HepG2 (cell line): ENCODE data around the gene RIPK3. TPM values are rescaled to one million over a fixed set of nuclear protein-coding genes. Genes with fewer than 3 reads are reported as not detected.

Source experiments
- CREB1 ChIP-seq, 2 experiments: fragments of 450-650 bp in 1 of 2; IDR thresholded peaks; 2 replicates each; pipeline ENCODE4 v1.6.1; 2016 to 2017; ENCODE audit warnings: control low read depth in 1 of 2, mild to moderate bottlenecking in 1 of 2, missing compliant biosample characterization in 1 of 2, missing genetic modification characterization in 1 of 2
- EP300 ChIP-seq, 3 experiments: sonication (generic) in 1 of 3; formaldehyde crosslinking in 1 of 3; IDR thresholded peaks; 2 replicates each; pipeline versions ENCODE4 v1.5.1 to v1.6.1; 2011 to 2020; ENCODE audit warnings: low read depth in 2 of 3, low read length in 2 of 3, borderline replicate concordance in 1 of 3, improper control_type of control experiment in 1 of 3, mild to moderate bottlenecking in 1 of 3, missing genetic modification reagents in 1 of 3, moderate library complexity in 1 of 3
- HES4 ChIP-seq: sonication (generic); formaldehyde crosslinking; IDR thresholded peaks from 2 replicates; pipeline ENCODE4 v1.9.0; 2021; ENCODE audit warnings: mild to moderate bottlenecking, missing genetic modification reagents, borderline replicate concordance
- HMG20A ChIP-seq: IDR thresholded peaks from 2 replicates; pipeline ENCODE4 v1.6.1; 2016; ENCODE audit warnings: borderline replicate concordance
- HNRNPH1 ChIP-seq: fragments of 200-400 bp; formaldehyde crosslinking; optimal IDR thresholded peaks from 2 replicates; pipeline ENCODE3; 2017; ENCODE audit warnings: mild to moderate bottlenecking, low read depth, low read length
- JARID2 ChIP-seq: sonication (generic); formaldehyde crosslinking; IDR thresholded peaks from 2 replicates; pipeline ENCODE4 v1.8.1; 2023; ENCODE audit warnings: missing genetic modification reagents, inconsistent platforms; ENCODE audit not compliant: insufficient replicate concordance
- MTF2 ChIP-seq: sonication (generic); formaldehyde crosslinking; IDR thresholded peaks from 2 replicates; pipeline ENCODE4 v1.5.0; 2020; ENCODE audit warnings: missing genetic modification reagents, borderline replicate concordance
- SALL2 ChIP-seq: sonication (generic); formaldehyde crosslinking; IDR thresholded peaks from 2 replicates; pipeline ENCODE4 v1.8.1; 2023; ENCODE audit warnings: mild to moderate bottlenecking, missing genetic modification reagents, inconsistent platforms
- SIN3A ChIP-seq: IDR thresholded peaks from 2 replicates; pipeline ENCODE4 v1.6.1; 2011; ENCODE audit warnings: low read depth, mild to moderate bottlenecking, control low read depth, low read length, borderline replicate concordance
- SRSF9 ChIP-seq: fragments of 200-400 bp; formaldehyde crosslinking; IDR thresholded peaks from 2 replicates; pipeline ENCODE4 v1.6.1; 2018; ENCODE audit warnings: borderline replicate concordance, mild to moderate bottlenecking, low read depth, low read length; ENCODE audit not compliant: insufficient read depth, poor library complexity, severe bottlenecking
- STAT5B ChIP-seq: sonication (generic); formaldehyde crosslinking; IDR thresholded peaks from 2 replicates; pipeline ENCODE4 v1.4.0; 2020; ENCODE audit warnings: missing genetic modification reagents
- SYNCRIP ChIP-seq: fragments of 200-400 bp; formaldehyde crosslinking; IDR thresholded peaks from 2 replicates; pipeline ENCODE4 v1.6.1; 2018; ENCODE audit warnings: mild to moderate bottlenecking, low read depth, low read length; ENCODE audit not compliant: insufficient read depth
- ZNF572 ChIP-seq: sonication (generic); formaldehyde crosslinking; IDR thresholded peaks from 2 replicates; pipeline ENCODE4 v1.5.1; 2020; ENCODE audit warnings: mild to moderate bottlenecking, missing genetic modification reagents
- ZNF709 ChIP-seq: sonication (generic); formaldehyde crosslinking; IDR thresholded peaks from 2 replicates; pipeline ENCODE4 v1.5.0; 2020; ENCODE audit warnings: mild to moderate bottlenecking, missing genetic modification reagents
- polyA plus RNA-seq, 8 experiments: library from polyadenylated mRNA; depleted of rRNA in 3 of 8; stranded (reverse) in 7 of 8; unstranded in 1 of 8; fragments of >200 nt; fragmentation: Illumina TruSeq in 4 of 8; extraction: Trizol in 4 of 8; gene quantifications; 2 replicates each; pipeline versions ENCODE4 v1.2.1 to v1.2.3, GENCODE V29; 2011 to 2016; ENCODE audit warnings: low read depth in 4 of 8, missing spikeins in 1 of 8, mixed read lengths in 1 of 8; ENCODE audit not compliant: insufficient read depth in 1 of 8
- total RNA-seq, 5 experiments: library from RNA; depleted of rRNA; stranded (reverse); fragments of >200 nt; fragmentation: Illumina TruSeq; extraction: Trizol; gene quantifications; 2 replicates each; pipeline ENCODE4 v1.2.3, GENCODE V29; 2016; ENCODE audit warnings: low read depth in 1 of 5
- TF ChIP-seq, protein P1 (sequence below): sonication (generic); formaldehyde crosslinking; IDR thresholded peaks from 2 replicates; pipeline ENCODE4 v1.4.0; 2020; ENCODE audit warnings: mild to moderate bottlenecking, missing genetic modification reagents
- TF ChIP-seq, protein P2 (sequence below): sonication (generic); formaldehyde crosslinking; IDR thresholded peaks from 2 replicates; pipeline ENCODE4 v1.9.0; 2021; ENCODE audit warnings: missing genetic modification reagents, borderline replicate concordance
- TF ChIP-seq, protein P3 (sequence below): sonication (generic); formaldehyde crosslinking; IDR thresholded peaks from 2 replicates; pipeline ENCODE4 v1.5.0; 2020; ENCODE audit warnings: missing genetic modification reagents, mild to moderate bottlenecking, borderline replicate concordance
- TF ChIP-seq, protein P4 (sequence below): sonication (generic); formaldehyde crosslinking; conservative IDR thresholded peaks from 2 replicates; pipeline ENCODE4 v1.4.0; 2020; ENCODE audit warnings: missing genetic modification reagents
- TF ChIP-seq, protein P5 (sequence below): sonication (generic); formaldehyde crosslinking; IDR thresholded peaks from 2 replicates; pipeline ENCODE4 v1.4.0; 2020; ENCODE audit warnings: mild to moderate bottlenecking, missing genetic modification reagents
- TF ChIP-seq, protein P6 (sequence below): sonication (generic); formaldehyde crosslinking; IDR thresholded peaks from 2 replicates; pipeline ENCODE4 v1.8.0; 2022; ENCODE audit warnings: missing genetic modification reagents, mild to moderate bottlenecking, inconsistent platforms, borderline replicate concordance

RIPK3 gene
- total and polyA plus RNA-seq, 2 of the 13 experiments (the other 11 are each of a cell fraction or from before 2014, with no cell fraction given): not detected

DNA sequence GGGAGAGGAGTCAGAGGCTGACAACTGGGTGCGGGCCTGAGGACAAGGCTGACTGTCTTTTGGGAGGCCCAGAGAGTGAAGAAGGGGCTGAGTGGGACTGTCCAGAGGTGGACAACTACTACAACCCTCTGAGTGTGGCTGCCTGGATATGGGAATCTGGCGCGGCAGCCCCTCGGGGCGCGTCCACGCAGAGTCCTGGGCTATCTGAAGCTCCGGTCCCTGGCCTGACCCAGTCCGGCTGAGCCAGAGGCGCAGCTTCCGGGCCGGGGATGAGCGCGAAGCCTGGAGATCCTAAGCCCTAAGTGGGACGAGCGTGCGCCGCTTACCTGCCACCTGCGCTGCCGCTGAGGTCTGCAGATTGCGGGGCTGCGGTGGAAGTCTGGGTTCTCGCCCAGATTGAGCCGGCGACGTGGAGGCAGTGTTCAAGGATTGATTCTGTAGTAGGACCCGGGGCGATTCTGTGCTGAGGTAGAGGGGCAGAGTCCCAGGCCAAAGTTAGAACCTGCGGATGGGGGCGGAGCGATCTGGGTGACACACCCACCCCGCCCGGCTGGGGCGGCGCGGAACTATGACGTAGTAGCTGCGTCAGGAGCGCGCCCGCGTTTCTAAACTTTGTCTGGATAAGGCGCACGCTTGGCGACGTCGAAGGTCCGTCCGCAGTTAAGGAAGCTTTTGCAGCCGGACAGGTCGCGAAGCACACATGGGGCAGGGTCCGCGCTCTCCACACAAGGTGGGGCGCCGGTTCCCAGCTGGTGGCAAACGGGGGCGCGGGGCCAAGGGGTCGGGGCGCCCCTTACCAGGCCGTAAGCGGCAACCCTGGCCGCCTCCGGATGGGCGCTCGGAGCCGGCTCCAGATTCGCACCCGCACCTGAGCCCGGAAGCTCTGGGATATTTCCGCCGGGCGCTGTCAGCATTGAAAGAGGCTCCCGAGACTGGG lies 40.3 kb downstream of the RIPK3 start, which contains the start of the genes DHRS1 and NOP9 (continued):
- TF ChIP-seq EP300 (IDR thresholded peaks at IDR 0.05; ENCODE audit: low read depth in 2 of 2, low read length in 2 of 2) (peak; percentile 63 to 81; a peak in 3 of 4 replicates), EP300 (CRISPR knock-in tag; IDR thresholded peaks at IDR 0.05; ENCODE audit: borderline replicate concordance) (peak; percentile 63; the same call in 1 of the 2 replicates), HNRNPH1 (no peak), HES4 (peak; percentile 86), SRSF9 (no peak), CREB1 (IDR thresholded peaks at IDR 0.05) (peak; percentile 100), CREB1 (CRISPR knock-in tag; IDR thresholded peaks at IDR 0.05) (no peak), JARID2 (CRISPR knock-in tag) (peak; percentile 42), ZNF572 (CRISPR knock-in tag) (peak; percentile 73), SYNCRIP (no peak), SALL2 (CRISPR knock-in tag) (peak; percentile 93), ZNF709 (CRISPR knock-in tag) (peak; percentile 28; the same call in 1 of the 2 replicates), SIN3A (peak; percentile 100), HMG20A (CRISPR knock-in tag) (no peak), MTF2 (CRISPR knock-in tag) (peak; percentile 53; the same call in 1 of the 2 replicates), STAT5B (0 out of 2 replicates have a peak, but pooled peaks have one; percentile 20)
- TF ChIP-seq, protein P1, sequence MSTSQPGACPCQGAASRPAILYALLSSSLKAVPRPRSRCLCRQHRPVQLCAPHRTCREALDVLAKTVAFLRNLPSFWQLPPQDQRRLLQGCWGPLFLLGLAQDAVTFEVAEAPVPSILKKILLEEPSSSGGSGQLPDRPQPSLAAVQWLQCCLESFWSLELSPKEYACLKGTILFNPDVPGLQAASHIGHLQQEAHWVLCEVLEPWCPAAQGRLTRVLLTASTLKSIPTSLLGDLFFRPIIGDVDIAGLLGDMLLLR: peak; percentile 88
- TF ChIP-seq, protein P2, sequence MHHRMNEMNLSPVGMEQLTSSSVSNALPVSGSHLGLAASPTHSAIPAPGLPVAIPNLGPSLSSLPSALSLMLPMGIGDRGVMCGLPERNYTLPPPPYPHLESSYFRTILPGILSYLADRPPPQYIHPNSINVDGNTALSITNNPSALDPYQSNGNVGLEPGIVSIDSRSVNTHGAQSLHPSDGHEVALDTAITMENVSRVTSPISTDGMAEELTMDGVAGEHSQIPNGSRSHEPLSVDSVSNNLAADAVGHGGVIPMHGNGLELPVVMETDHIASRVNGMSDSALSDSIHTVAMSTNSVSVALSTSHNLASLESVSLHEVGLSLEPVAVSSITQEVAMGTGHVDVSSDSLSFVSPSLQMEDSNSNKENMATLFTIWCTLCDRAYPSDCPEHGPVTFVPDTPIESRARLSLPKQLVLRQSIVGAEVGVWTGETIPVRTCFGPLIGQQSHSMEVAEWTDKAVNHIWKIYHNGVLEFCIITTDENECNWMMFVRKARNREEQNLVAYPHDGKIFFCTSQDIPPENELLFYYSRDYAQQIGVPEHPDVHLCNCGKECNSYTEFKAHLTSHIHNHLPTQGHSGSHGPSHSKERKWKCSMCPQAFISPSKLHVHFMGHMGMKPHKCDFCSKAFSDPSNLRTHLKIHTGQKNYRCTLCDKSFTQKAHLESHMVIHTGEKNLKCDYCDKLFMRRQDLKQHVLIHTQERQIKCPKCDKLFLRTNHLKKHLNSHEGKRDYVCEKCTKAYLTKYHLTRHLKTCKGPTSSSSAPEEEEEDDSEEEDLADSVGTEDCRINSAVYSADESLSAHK (CRISPR knock-in tag): no peak; the same call in 1 of the 2 replicates
- TF ChIP-seq, protein P3, sequence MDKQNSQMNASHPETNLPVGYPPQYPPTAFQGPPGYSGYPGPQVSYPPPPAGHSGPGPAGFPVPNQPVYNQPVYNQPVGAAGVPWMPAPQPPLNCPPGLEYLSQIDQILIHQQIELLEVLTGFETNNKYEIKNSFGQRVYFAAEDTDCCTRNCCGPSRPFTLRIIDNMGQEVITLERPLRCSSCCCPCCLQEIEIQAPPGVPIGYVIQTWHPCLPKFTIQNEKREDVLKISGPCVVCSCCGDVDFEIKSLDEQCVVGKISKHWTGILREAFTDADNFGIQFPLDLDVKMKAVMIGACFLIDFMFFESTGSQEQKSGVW (CRISPR knock-in tag): no peak
- TF ChIP-seq, protein P4, sequence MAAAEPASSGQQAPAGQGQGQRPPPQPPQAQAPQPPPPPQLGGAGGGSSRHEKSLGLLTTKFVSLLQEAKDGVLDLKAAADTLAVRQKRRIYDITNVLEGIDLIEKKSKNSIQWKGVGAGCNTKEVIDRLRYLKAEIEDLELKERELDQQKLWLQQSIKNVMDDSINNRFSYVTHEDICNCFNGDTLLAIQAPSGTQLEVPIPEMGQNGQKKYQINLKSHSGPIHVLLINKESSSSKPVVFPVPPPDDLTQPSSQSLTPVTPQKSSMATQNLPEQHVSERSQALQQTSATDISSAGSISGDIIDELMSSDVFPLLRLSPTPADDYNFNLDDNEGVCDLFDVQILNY: peak; percentile 76
- TF ChIP-seq, protein P5, sequence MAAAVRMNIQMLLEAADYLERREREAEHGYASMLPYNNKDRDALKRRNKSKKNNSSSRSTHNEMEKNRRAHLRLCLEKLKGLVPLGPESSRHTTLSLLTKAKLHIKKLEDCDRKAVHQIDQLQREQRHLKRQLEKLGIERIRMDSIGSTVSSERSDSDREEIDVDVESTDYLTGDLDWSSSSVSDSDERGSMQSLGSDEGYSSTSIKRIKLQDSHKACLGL (CRISPR knock-in tag): peak; percentile 97
- TF ChIP-seq, protein P6, sequence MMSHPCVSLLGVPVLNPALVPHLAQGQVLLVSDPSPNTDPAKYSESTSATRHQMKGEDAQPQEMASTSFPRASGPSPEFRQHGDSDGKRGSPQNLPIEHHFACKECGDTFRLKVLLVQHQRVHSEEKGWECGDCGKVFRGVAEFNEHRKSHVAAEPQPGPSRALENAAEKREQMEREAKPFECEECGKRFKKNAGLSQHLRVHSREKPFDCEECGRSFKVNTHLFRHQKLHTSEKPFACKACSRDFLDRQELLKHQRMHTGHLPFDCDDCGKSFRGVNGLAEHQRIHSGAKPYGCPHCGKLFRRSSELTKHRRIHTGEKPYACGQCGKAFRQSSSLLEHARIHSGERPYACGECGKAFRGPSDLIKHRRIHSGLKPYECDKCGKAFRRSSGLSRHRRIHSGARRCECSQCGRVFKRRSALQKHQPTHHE: peak; percentile 99
